Neural progenitor cell (in vitro differentiated cells): Measurements from ENCODE around the gene HK1. TPM values are rescaled to one million over a fixed set of nuclear protein-coding genes. Genes with fewer than 3 reads are reported as not detected.

Experiments used
- DNase-seq: peaks from one replicate; pipeline ENCODE4 v3.0.0-alpha.2; 2016; ENCODE audit warnings: low spot score
- H2AFZ ChIP-seq: fragments of 200-600 bp; sonication (generic); replicated peaks from 2 replicates; pipeline ENCODE4 v1.6.1; 2016; ENCODE audit warnings: antibody characterized with exemption
- H3F3A ChIP-seq: fragments of 200-600 bp; sonication (generic); 2 replicates; pipeline ENCODE4 v1.6.1; 2016; ENCODE audit warnings: antibody characterized with exemption, low read depth
- H3K27ac ChIP-seq: fragments of 200-600 bp; sonication (generic); 2 replicates; pipeline ENCODE4 v1.5.1; 2016; ENCODE audit warnings: mild to moderate bottlenecking
- H3K27me3 ChIP-seq: fragments of 200-600 bp; sonication (generic); 2 replicates; pipeline ENCODE4 v1.6.1; 2016; ENCODE audit warnings: mild to moderate bottlenecking, moderate library complexity
- H3K36me3 ChIP-seq: fragments of 200-600 bp; sonication (generic); 2 replicates; pipeline ENCODE4 v1.5.1; 2016
- H3K4me1 ChIP-seq: fragments of 200-600 bp; sonication (generic); 2 replicates; pipeline ENCODE4 v1.6.1; 2016; ENCODE audit warnings: mixed run types
- H3K4me2 ChIP-seq: fragments of 200-600 bp; sonication (generic); 2 replicates; pipeline ENCODE4 v1.6.1; 2016
- H3K4me3 ChIP-seq: fragments of 200-600 bp; sonication (generic); 2 replicates; pipeline ENCODE4 v1.5.1; 2016
- H3K79me2 ChIP-seq: fragments of 200-600 bp; sonication (generic); 2 replicates; pipeline ENCODE4 v1.6.1; 2016; ENCODE audit warnings: low read depth
- H3K9ac ChIP-seq: fragments of 200-600 bp; sonication (generic); 2 replicates; pipeline ENCODE4 v1.6.1; 2016
- H3K9me3 ChIP-seq: fragments of 200-600 bp; sonication (generic); 2 replicates; pipeline ENCODE4 v1.5.1; 2016; ENCODE audit warnings: low read depth
- H4K20me1 ChIP-seq: fragments of 200-600 bp; sonication (generic); 2 replicates; pipeline ENCODE4 v1.6.1; 2016; ENCODE audit warnings: low read depth
- H3K27ac Mint-ChIP-seq: 3 replicates; pipeline ENCODE4 v1.8.0; 2021; ENCODE audit warnings: mixed read lengths
- H3K27me3 Mint-ChIP-seq: 2 replicates; pipeline ENCODE4 v1.8.0; 2022; ENCODE audit warnings: low read depth, mild to moderate bottlenecking, inconsistent platforms, moderate library complexity, mixed read lengths; ENCODE audit not compliant: insufficient read depth
- H3K36me3 Mint-ChIP-seq: 3 replicates; pipeline ENCODE4 v1.8.0; 2021; ENCODE audit warnings: mixed read lengths
- H3K4me1 Mint-ChIP-seq: 3 replicates; pipeline ENCODE4 v1.8.0; 2021; ENCODE audit warnings: mixed read lengths
- H3K4me3 Mint-ChIP-seq: 3 replicates; pipeline ENCODE4 v1.8.0; 2021; ENCODE audit warnings: mild to moderate bottlenecking, moderate library complexity, mixed read lengths
- H3K9me3 Mint-ChIP-seq: 3 replicates; pipeline ENCODE4 v1.8.0; 2020; ENCODE audit warnings: mixed read lengths
- CTCF ChIP-seq: fragments of 200-600 bp; sonication (generic); IDR thresholded peaks from 2 replicates; pipeline ENCODE4 v1.5.1; 2017; ENCODE audit warnings: antibody characterized with exemption, mild to moderate bottlenecking
- EZH2 ChIP-seq: fragments of 200-600 bp; sonication (generic); IDR thresholded peaks from 2 replicates; pipeline ENCODE4 v1.6.1; 2017; ENCODE audit warnings: antibody characterized with exemption, mild to moderate bottlenecking, moderate library complexity
- EZH2phosphoT487 ChIP-seq: fragments of 200-600 bp; sonication (generic); IDR thresholded peaks from 2 replicates; pipeline ENCODE4 v1.6.1; 2017; ENCODE audit warnings: antibody characterized with exemption
- total RNA-seq: library from RNA; depleted of rRNA; stranded (reverse); fragments of >200 nt; gene quantifications from 2 replicates; pipeline ENCODE4 v1.2.3, GENCODE V29; 2015; ENCODE audit warnings: low replicate concordance

The HK1 gene
- total RNA-seq, 1 donor from 2014 or later = 30.1 TPM

- Histone ChIP-seq H3K9me3 (no peaks in the 10 kb centered on the region), H3K27ac (no peak overlapping the region), H3K4me2 (no peak overlapping the region), H3K4me1 (no peaks in the 10 kb centered on the region), H3K27me3 (no peaks in the 10 kb centered on the region), H3K36me3 (no peaks in the 10 kb centered on the region), H3K4me3 (no peak overlapping the region), H3K9ac (no peak overlapping the region), H3K79me2 (no peaks in the 10 kb centered on the region), H3F3A (no peaks in the 10 kb centered on the region), H2AFZ (no peak overlapping the region), H4K20me1 (no peaks in the 10 kb centered on the region)
- H3K4me1 Mint-ChIP-seq = peaks cover 28% of the 10 kb centered on the region
- H3K36me3 Mint-ChIP-seq = peaks cover 3% of the 10 kb centered on the region
- H3K27me3 Mint-ChIP-seq = peaks cover 4% of the 10 kb centered on the region
- peak overlapping the region; percentile 57 for H3K27ac Mint-ChIP-seq
- H3K4me3 Mint-ChIP-seq = no peak overlapping the region
- TF ChIP-seq EZH2 (no peak), CTCF (no peak), EZH2phosphoT487 (no peak)
- no peak for DNase-seq
- H3K9me3 Mint-ChIP-seq = no peaks in the 10 kb centered on the region
Measured at GRCh38 chr10:69360485-69361302, 82.4 kb downstream of the HK1 start.

- Histone ChIP-seq H3K4me2 (no peak overlapping the region), H4K20me1 (no peaks in the 10 kb centered on the region)
- no peak overlapping the region for H3K27ac Mint-ChIP-seq
Measured at GRCh38 chr10:69361303-69361614, 83.0 kb downstream of the HK1 start.

GRCh38 chr10:69362471-69362954, 84.2 kb downstream of the HK1 start:
- H3K27me3 ChIP-seq = no peaks in the 10 kb centered on the region
- no peaks in the 10 kb centered on the region for H3F3A ChIP-seq

More at GRCh38 chr10:69361303-69361614, 83.0 kb downstream of the HK1 start:
- Histone ChIP-seq H3K9ac (no peak overlapping the region), H3K4me3 (no peak overlapping the region), H3K79me2 (no peaks in the 10 kb centered on the region), H3K27me3 (no peaks in the 10 kb centered on the region), H2AFZ (no peak overlapping the region), H3F3A (no peaks in the 10 kb centered on the region), H3K27ac (no peak overlapping the region), H3K4me1 (no peaks in the 10 kb centered on the region), H3K9me3 (no peaks in the 10 kb centered on the region), H3K36me3 (no peaks in the 10 kb centered on the region)
- H3K4me1 Mint-ChIP-seq = peaks cover 28% of the 10 kb centered on the region
- DNase-seq = no peak
- no peak for TF ChIP-seq EZH2
- no peak for TF ChIP-seq CTCF
- no peak for TF ChIP-seq EZH2phosphoT487
- peaks cover 4% of the 10 kb centered on the region for H3K27me3 Mint-ChIP-seq
- H3K4me3 Mint-ChIP-seq = no peak overlapping the region
- peaks cover 3% of the 10 kb centered on the region for H3K36me3 Mint-ChIP-seq
- no peaks in the 10 kb centered on the region for H3K9me3 Mint-ChIP-seq

More at GRCh38 chr10:69362471-69362954, 84.2 kb downstream of the HK1 start:
- H4K20me1 ChIP-seq = no peaks in the 10 kb centered on the region
- Mint-ChIP-seq H3K27me3 (peaks cover 4% of the 10 kb centered on the region), H3K36me3 (peaks cover 3% of the 10 kb centered on the region), H3K27ac (no peak overlapping the region), H3K9me3 (no peaks in the 10 kb centered on the region), H3K4me1 (peaks cover 32% of the 10 kb centered on the region), H3K4me3 (no peak overlapping the region)
- no peak overlapping the region for H3K4me3 ChIP-seq
- no peak overlapping the region for H3K4me2 ChIP-seq
- no peak overlapping the region for H3K27ac ChIP-seq
- no peak for DNase-seq
- no peaks in the 10 kb centered on the region for H3K36me3 ChIP-seq
- peaks cover 2% of the 10 kb centered on the region for H3K4me1 ChIP-seq
- H3K9ac ChIP-seq = no peak overlapping the region
- H3K79me2 ChIP-seq = no peaks in the 10 kb centered on the region
- no peak overlapping the region for H2AFZ ChIP-seq
- no peaks in the 10 kb centered on the region for H3K9me3 ChIP-seq
- TF ChIP-seq EZH2 = no peak
- no peak for TF ChIP-seq EZH2phosphoT487
- TF ChIP-seq CTCF = no peak
